NCI-H1417 (cell line): ENCODE results near the gene SIGLEC11.
A peak's percentile ranks its signal among the peaks of the same experiment; 100 is the strongest.
"Not testable (repeated sequence)": the region's sequence is repeated elsewhere in the genome, so short reads cannot be mapped to it uniquely, and the experiment has no call there.

Source experiments
- DNase-seq, 3 experiments: peaks; one replicate each; lab custom pipeline; 2025; lab: John Stamatoyannopoulos, UW

Gene SIGLEC11

GRCh38 chr19:49926515-49926914 is 34.5 kb downstream of the SIGLEC11 start:
- no peak for DNase-seq

- DNase-seq, result no peak
These were observed 35.5 kb downstream of the SIGLEC11 start for GRCh38 chr19:49925486-49925885.

DNA sequence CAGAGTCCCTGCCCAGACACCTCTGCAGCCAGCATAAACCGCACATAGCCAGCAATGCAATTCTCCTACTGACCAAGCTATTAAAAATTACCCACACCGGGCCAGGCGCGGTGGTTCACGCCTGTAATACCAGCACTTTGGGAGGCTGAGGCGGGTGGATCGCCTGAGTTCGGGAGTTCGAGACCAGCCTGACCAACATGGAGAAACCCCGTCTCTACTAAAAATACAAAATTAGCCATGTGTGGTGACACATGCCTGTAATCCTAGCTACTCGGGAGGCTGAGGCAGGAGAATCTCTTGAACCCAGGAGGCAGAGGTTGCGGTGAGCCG is 36.1 kb downstream of the SIGLEC11 start:
- DNase-seq, result not testable (repeated sequence)

DNA sequence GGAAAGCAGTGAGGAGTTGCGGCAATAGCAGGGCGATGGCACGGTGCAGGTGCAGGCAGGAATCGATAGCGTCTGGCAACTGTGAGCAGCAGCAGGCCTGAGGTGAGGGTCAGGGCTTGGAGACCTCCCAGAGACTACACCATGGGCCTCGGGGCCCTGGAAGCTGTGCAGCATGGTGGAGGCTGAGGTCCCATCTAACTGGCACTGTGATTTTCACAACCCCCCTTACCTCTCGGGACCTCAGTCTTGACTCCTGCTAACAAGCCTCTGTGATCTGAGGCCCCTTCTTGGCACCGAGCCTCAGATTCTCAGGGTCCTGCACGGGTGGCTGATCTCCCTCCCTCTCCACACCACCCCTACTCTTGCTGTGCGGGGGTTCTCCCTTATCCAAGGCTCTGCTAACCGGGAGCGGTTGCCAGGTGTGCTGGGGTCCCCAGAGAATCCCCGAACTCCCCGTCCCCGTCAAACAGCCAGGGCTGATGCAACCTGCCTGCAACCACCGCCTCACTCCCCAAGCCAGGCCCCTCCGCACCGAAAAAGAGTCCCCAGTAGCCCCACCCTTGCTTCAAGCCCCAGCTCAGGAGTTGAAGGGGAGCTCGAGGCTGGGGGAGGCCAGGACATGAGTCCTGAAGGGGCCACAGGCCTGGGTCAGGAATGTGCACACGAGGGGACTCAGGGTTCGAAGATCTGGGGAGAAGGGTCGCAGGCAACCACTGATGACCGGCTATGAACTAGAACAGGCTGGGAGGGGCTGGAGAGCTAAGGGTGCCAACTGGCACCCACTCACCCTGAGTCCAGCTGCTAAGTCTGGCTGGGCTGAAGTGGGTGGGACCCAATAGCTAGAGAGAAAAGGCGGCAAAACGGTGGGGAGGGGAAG is 36.7 kb downstream of the SIGLEC11 start:
- DNase-seq, result no peak

DNA sequence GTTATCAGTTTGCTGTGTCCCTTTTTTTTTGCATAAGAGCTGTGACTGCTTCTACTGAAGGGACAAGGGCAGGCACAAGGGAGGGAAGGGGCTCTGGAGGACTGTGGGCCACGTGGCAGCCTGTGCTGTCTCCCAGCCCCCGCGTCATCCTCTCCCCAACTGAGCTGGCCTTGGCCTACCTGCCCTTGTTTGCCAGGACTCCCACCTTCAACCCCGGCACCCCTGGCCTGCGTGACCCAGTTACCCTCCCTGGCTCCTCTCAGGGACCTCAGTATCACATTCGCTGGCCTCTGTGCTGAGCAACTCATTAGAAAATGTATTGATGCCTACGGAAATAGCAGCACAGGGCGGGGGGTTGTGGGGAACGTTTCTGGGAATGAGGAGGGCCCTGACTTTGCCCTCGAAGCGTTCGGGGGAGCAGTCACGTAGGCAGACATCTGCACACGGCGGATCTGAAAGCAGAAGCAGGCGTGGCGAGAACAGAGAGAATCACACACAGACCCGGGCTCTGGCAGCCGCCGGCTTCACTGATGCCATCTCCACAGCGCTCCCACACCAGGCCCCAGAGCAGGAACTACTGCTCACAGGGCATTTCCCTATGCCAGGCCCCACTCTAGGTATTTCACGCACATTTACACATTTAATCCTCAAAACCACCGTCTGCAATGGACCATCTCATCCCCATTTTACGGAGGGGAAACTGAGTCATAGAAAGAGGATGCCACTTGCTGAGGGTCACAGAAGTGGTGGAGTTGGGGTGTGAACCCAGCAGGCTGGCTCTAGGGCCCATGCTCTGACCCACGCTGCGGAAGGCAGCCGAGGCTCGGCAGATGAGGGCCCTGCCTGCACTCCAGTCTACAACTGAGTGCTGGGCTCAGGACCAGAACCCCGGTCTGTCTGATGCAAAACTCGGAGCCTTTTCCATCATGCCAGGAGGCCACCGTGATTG is 37.6 kb downstream of the SIGLEC11 start:
- no peak for DNase-seq

DNA sequence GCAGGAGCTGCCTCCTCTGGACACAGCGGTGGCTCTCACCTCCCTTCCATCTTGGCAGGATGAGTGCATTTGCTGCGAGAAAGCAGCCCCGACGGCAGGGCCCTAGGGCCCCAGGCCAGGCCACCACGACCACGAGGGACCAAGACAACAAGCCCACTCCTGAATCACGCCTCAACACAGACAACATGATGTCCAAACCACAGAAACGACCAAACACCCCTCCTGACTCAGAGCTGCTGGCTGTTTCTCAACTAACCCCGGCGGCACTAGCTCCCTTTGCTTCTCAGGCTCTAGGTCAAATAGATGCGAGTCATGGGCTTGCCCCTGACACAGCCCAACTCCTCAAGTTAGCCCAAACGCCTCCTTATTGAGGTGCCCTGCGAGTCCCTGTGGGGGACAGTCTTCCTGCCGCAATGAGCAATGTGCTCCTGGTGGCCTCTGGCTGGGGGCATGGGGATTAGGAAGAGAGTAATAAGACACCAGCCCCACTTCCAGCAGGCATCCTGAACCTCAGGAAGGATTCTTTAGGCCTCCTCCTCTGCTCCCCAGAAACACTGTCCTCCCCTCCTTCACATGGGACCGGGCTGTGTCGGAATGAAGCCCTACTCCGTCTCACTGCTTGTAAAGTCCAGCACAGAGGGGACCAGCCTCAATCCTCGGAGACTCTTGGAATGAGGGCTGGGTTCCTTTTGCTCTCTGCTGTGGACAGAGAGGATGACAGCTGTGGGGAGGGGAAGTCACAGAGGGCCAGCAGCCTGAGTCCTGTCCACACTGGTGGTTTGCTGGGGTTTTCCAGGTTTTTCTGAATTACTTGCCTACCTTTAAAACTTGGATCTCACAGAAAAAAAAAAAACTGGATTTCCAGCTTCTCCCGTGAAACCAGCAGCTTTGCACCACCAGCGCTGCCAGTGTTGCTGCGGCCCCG is 38.8 kb downstream of the SIGLEC11 start:
- no peak for DNase-seq

DNA sequence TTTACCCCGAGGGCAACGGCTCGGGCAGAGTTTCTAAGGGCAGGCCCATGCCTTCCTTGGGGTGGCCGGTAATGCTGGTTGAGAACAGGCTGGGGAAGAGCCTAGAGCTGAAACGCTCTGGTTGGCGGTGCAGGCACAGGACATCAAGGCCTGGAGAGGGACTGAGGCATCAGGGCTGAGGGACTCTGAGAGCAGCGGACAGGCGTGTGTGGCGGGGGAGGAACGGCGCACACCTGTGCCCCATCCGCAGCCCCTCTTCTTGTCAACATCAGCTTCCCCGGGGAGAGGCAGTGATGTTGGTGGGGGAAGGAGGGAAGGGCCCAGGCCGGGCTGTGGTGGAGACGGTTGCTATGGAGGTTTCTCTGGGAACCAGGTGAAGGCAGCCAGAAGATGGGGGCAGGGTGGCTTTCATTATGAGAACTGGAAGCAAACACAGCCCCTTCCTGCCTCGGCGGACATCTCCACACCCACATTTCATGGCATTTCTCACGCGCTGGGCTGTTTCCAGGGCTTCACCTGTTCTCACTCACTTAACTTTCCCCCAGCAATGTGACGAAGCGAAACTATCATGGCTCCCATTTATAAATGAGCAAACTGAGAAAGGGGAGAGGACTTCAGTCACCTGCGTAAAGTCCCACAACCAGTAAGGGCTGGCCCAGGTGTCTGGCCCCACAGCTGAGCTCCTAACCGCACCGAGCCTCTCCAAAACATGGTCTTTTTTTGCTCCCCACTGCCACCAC is 40.2 kb downstream of the SIGLEC11 start:
- peak in 2 of 3 experiments; percentile 63 to 87 for DNase-seq

GRCh38 chr19:49918089-49918488 is 42.9 kb downstream of the SIGLEC11 start:
- DNase-seq, result no peak

DNA sequence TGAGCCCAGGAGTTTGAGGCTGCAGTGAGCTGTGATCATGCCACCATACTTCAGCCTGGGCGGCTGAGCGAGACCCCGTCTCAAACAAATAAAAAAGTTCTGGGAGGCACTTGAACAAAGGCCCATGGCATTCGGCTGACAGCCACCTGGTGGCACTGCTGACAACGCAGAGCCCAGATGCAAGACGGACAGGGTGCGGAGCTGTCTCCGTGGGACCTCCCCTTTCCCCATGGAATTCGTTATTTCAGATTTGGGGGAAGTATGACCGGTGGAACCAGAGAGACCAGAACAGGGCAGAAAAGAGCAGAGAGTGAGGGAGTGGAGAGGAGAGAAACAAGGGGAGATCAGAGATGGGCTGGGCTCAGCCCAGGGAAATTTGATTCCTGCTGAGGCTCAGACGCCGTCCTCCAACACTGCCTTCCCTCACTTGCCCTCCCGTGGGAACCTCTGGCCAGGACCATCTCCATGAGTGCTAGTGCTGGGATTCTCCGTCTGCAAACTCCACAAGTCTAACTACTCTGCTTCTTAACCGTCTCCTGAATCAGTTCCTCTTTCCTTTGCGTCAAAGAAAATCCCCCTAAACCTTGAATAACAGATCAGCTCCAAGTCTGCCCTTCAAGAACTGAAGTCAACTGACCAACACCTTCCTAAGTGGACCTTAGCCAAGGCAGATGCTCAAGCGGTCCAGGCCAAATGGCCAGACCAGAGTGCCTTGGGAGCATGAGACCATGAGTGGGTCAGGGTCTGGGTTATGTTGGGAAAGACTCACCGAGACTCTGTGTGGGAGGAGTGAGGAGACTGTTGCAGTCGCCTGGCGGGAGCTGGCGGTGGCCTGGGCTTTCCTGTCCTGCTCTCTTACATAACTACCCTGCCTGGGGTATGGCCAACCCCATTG is 43.9 kb downstream of the SIGLEC11 start:
- no peak for DNase-seq

DNA sequence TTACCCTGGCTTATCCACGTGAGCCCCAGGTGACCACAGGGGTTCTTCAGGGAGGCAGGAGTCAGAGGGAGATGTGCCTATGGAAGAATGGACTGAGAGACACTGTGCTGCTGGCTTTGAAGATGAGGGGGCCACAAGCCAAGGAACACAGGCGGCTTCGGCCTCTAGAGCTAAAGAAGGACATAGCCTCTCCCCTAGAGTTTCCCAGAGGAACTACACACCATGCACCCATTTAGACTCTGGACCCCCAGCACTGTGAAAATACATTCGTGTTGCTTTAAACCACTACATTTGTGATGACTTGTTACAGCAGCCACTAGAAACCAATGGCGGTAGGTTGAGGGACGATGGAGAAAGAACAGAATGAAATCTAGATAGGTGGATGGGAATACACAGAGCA is 45.7 kb downstream of the SIGLEC11 start:
- DNase-seq, result no peak

DNA sequence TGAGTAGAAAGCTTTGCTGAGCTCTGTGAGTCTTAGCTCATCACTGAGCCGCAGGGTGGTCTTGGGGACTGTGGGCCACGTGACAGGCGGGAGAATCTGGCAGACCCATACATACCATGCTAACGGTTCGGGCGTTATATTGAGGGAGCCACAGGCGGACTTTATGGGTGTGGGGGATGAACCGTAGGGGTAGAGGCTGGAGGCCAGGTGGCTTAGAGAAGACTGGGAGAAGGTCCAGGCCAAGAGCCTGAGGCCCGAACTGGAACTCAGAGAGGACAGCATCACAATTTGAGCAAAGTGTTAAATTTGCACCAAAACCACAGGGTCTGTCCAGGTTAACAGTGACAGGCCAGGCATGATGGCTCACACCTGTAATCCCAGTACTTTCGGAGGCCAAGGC is 47.3 kb downstream of the SIGLEC11 start:
- DNase-seq, result no peak

GRCh38 chr19:49912965-49913685 is 47.8 kb downstream of the SIGLEC11 start:
- no peak for DNase-seq

- no peak for DNase-seq
These were observed 49.4 kb downstream of the SIGLEC11 start for GRCh38 chr19:49911381-49912145.

GRCh38 chr19:49910179-49910578 is 50.8 kb downstream of the SIGLEC11 start:
- DNase-seq, result no peak

DNA sequence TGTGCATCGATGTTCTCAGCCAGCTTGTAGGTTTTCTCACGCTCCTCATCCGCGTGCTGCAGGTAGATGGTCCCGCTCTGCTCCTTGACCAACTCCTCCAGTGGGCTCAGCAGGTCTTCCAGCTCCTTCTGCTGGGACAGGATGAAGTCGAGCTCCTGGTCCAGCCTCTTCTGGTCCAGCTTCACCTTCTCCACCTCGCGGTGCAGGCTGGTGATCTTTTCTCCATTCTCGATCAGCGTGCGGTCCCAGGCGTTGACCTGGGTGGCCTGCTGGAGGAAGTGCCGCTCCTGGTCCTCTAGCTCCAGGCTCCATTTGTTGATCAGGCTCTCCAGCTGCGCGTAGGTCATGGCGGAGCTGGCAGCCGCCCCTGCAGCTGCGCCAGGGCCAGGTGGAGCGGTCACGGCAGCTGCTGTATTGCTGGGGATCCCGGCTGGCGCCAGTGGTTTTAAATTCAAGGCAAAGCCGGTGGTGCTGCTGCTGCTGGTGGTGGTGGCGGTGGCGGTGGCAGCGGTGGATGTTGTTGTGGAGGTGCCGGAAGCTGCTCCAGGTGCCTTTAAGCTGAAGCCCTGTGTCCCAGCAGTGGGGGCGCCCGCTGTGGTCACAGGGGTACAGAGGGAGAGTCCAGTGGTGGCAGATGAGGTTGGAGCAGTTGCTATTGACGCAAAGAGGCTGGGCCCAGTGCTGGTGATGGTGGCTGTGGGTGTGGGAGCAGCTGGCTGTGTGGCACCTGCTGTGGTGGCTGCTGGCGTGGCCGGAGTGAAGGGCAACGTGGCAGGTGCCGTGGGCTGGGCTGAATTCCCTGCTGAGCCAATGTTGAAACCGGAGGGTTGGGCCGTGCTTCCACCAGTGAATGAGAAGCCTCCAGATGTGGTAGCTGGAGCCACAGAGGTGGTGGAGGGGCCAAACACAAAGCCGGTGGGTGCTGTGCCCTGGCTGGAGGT is 52.2 kb downstream of the SIGLEC11 start:
- no peak for DNase-seq

DNA sequence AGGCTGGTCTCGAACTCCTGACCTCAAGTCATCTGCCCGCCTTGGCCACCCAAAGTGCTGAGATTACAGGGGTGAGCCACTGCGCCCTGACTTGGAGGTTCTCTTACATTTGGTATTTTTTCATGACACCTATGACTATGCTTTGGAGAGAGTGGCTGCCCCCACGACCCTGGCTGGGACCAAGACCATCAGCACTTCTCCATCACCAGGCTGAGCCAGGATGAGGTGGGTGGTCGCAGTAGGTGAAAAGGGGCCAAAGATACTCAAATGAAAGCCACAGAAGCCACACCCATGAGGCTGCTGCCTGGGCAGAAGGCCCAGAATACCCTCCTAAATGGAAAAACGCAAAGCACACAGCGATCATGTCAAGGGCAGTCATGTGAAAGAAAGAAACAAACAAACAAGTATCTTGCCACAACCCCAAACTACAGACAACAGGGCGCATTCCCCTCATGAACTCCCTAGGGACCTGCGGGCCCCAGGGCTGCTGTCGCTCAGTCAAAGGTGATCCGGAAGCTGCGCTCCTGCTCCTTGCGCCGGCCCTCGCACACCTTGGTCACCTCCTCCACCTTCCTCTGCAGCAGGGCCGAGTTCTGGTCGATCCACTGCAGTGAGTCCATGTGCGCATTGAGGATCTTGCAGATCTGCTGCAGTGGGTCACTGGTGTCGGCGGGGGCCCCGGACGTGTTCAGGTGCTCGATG is 53.1 kb downstream of the SIGLEC11 start:
- no peak for DNase-seq
